H1 (cell line): ENCODE results near the gene MAP9. TPM values are rescaled to one million over a fixed set of nuclear protein-coding genes. Genes with fewer than 3 reads are reported as not detected.

Source experiments
- CTCF ChIA-PET: fragments of 300-600 bp; sonication (Branson Sonifier 250); formaldehyde crosslinking; loops from one replicate; lab custom pipeline; 2021; ENCODE audit not compliant: partially characterized antibody; lab: Charles Lee
- POLR2A ChIA-PET: fragments of 300-600 bp; sonication (Branson Sonifier 250); formaldehyde crosslinking; loops from one replicate; lab custom pipeline; 2021; ENCODE audit warnings: inconsistent platforms; ENCODE audit not compliant: partially characterized antibody; lab: Charles Lee
- DNase-seq, 2 experiments: peaks; one replicate each; pipeline versions ENCODE4 v3.0.0 to v3.0.0-alpha.2; 2010 to 2022; ENCODE audit warnings: low spot score in 2 of 2, low read depth in 1 of 2, mixed read lengths in 1 of 2
- FAIRE-seq: peaks from 2 replicates; lab custom pipeline; 2011; peaks lifted over from hg19 to GRCh38; lab: Jason Lieb, UNC
- H2AFZ ChIP-seq: 2 replicates; pipeline ENCODE4 v1.8.1; 2012; ENCODE audit warnings: low read length, inconsistent platforms
- H2AK5ac ChIP-seq: 2 replicates; pipeline ENCODE4 v1.6.1; 2013; ENCODE audit warnings: low read depth, low read length
- H2BK120ac ChIP-seq: replicated peaks from 2 replicates; pipeline ENCODE3; 2013; ENCODE audit warnings: low read depth, low read length, inconsistent platforms
- H2BK12ac ChIP-seq: 2 replicates; pipeline ENCODE4 v1.6.1; 2013; ENCODE audit warnings: low read depth, low read length
- H2BK15ac ChIP-seq: 2 replicates; pipeline ENCODE4 v1.6.1; 2013; ENCODE audit warnings: low read length
- H2BK20ac ChIP-seq: 2 replicates; pipeline ENCODE4 v1.6.1; 2013; ENCODE audit warnings: low read length
- H2BK5ac ChIP-seq: 2 replicates; pipeline ENCODE4 v1.6.1; 2013; ENCODE audit warnings: low read depth, low read length
- H3K14ac ChIP-seq: 2 replicates; pipeline ENCODE4 v1.6.1; 2013; ENCODE audit warnings: inconsistent platforms; ENCODE audit not compliant: insufficient read length
- H3K18ac ChIP-seq: 2 replicates; pipeline ENCODE4 v1.6.1; 2013; ENCODE audit warnings: low read length; ENCODE audit errors: extremely low read depth
- H3K23ac ChIP-seq: 2 replicates; pipeline ENCODE4 v1.6.1; 2013; ENCODE audit warnings: inconsistent platforms; ENCODE audit not compliant: insufficient read length
- H3K23me2 ChIP-seq: 2 replicates; pipeline ENCODE4 v1.6.1; 2013; ENCODE audit warnings: low read depth, low read length
- H3K27ac ChIP-seq: 2 replicates; pipeline ENCODE4 v1.6.1; 2011; ENCODE audit warnings: low read depth, low read length, inconsistent platforms
- H3K27me3 ChIP-seq, 4 experiments: replicated peaks in 1 of 4; 1 replicate in 1 of 4; 2 replicates in 3 of 4; pipeline versions ENCODE4 v1.6.1 to v1.8.1; 2011 to 2013; ENCODE audit warnings: low read length in 3 of 4, mild to moderate bottlenecking in 3 of 4, inconsistent platforms in 2 of 4, mixed read lengths in 2 of 4, moderate library complexity in 1 of 4; ENCODE audit not compliant: control insufficient read depth in 3 of 4, insufficient read depth in 3 of 4; ENCODE audit errors: extremely low read depth in 1 of 4
- H3K36me3 ChIP-seq, 4 experiments: 2 replicates each; pipeline versions ENCODE4 v1.6.1 to v1.8.1; 2011 to 2013; ENCODE audit warnings: mild to moderate bottlenecking in 4 of 4, low read length in 3 of 4, moderate library complexity in 2 of 4, control low read depth in 1 of 4, inconsistent platforms in 1 of 4; ENCODE audit not compliant: insufficient read depth in 4 of 4, control insufficient read depth in 2 of 4
- H3K4ac ChIP-seq: replicated peaks from 2 replicates; pipeline ENCODE3; 2013; ENCODE audit warnings: low read length, low read depth, mixed read lengths, inconsistent platforms; ENCODE audit not compliant: insufficient read length
- H3K4me1 ChIP-seq, 4 experiments: replicated peaks in 1 of 4; 1 replicate in 1 of 4; 2 replicates in 3 of 4; pipeline versions ENCODE4 v1.6.1 to v1.8.1; 2011 to 2013; ENCODE audit warnings: low read length in 3 of 4, inconsistent platforms in 2 of 4, mixed read lengths in 1 of 4; ENCODE audit not compliant: insufficient read depth in 4 of 4, control insufficient read depth in 3 of 4
- H3K4me2 ChIP-seq, 2 experiments: 2 replicates each; pipeline versions ENCODE4 v1.6.1 to v1.8.1; 2011 to 2013; ENCODE audit warnings: low read depth in 2 of 2, low read length in 2 of 2, control low read depth in 1 of 2, inconsistent platforms in 1 of 2, mild to moderate bottlenecking in 1 of 2; ENCODE audit not compliant: insufficient read depth in 1 of 2
- H3K4me3 ChIP-seq, 4 experiments: fragments of 200-600, 300-600 bp in 1 of 4; sonication (generic), shearing (Covaris generic), sonication (Bioruptor Twin) in 1 of 4; 2 replicates each; pipeline versions ENCODE4 v1.5.1 to v1.8.1; 2011 to 2016; ENCODE audit warnings: low read length in 4 of 4, low read depth in 3 of 4, control low read depth in 2 of 4, inconsistent platforms in 2 of 4, mild to moderate bottlenecking in 2 of 4, mixed read lengths in 1 of 4, moderate library complexity in 1 of 4; ENCODE audit not compliant: insufficient read depth in 2 of 4; ENCODE audit errors: extremely low read depth in 1 of 4
- H3K56ac ChIP-seq: replicated peaks from 2 replicates; pipeline ENCODE3; 2013; ENCODE audit warnings: low read depth, mild to moderate bottlenecking, mixed read lengths, low read length, inconsistent platforms; ENCODE audit not compliant: insufficient read length
- H3K79me1 ChIP-seq: 2 replicates; pipeline ENCODE4 v1.6.1; 2013; ENCODE audit warnings: low read depth, low read length, control low read depth
- H3K79me2 ChIP-seq, 2 experiments: 2 replicates each; pipeline versions ENCODE4 v1.6.1 to v1.8.1; 2012 to 2013; ENCODE audit warnings: low read length in 2 of 2, mild to moderate bottlenecking in 2 of 2, inconsistent platforms in 1 of 2; ENCODE audit not compliant: insufficient read depth in 2 of 2, control insufficient read depth in 1 of 2
- H3K9ac ChIP-seq, 4 experiments: replicated peaks in 1 of 4; 1 replicate in 1 of 4; 2 replicates in 3 of 4; pipeline versions ENCODE4 v1.6.1 to v1.8.1; 2011 to 2013; ENCODE audit warnings: low read depth in 3 of 4, low read length in 3 of 4, control low read depth in 2 of 4, mild to moderate bottlenecking in 2 of 4, moderate library complexity in 2 of 4, inconsistent platforms in 1 of 4; ENCODE audit errors: extremely low read depth in 1 of 4
- H3K9me3 ChIP-seq, 2 experiments: 2 replicates each; pipeline versions ENCODE4 v1.6.1 to v1.8.1; 2012 to 2013; ENCODE audit warnings: mild to moderate bottlenecking in 2 of 2, moderate library complexity in 2 of 2, control low read depth in 1 of 2, inconsistent platforms in 1 of 2, low read depth in 1 of 2, low read length in 1 of 2, mixed read lengths in 1 of 2; ENCODE audit not compliant: insufficient read depth in 2 of 2
- H4K20me1 ChIP-seq, 2 experiments: replicated peaks in 1 of 2; 2 replicates each; pipeline versions ENCODE3 to v1.8.1; 2011 to 2013; ENCODE audit warnings: inconsistent platforms in 2 of 2, low read length in 2 of 2, mild to moderate bottlenecking in 1 of 2; ENCODE audit not compliant: insufficient read depth in 2 of 2, control insufficient read depth in 1 of 2
- H4K5ac ChIP-seq: 2 replicates; pipeline ENCODE4 v1.6.1; 2013; ENCODE audit warnings: low read length, low read depth, mixed read lengths, inconsistent platforms; ENCODE audit not compliant: insufficient read length
- H4K8ac ChIP-seq: 2 replicates; pipeline ENCODE4 v1.8.0; 2013; ENCODE audit warnings: mild to moderate bottlenecking, moderate library complexity, low read length, inconsistent platforms; ENCODE audit not compliant: insufficient read depth; ENCODE audit errors: extremely low read depth
- H4K91ac ChIP-seq: replicated peaks from 2 replicates; pipeline ENCODE3; 2013; ENCODE audit warnings: low read length, mixed read lengths, inconsistent platforms; ENCODE audit not compliant: insufficient read length
- TEAD4 ChIP-seq: IDR thresholded peaks from 2 replicates; pipeline ENCODE4 v1.6.1; 2012; ENCODE audit warnings: low read depth, low read length, inconsistent platforms, mixed read lengths
- WGBS, 2 experiments: shearing (Covaris generic) in 1 of 2; methylation state at CpG; one replicate each; pipeline versions ENCODE4 v1.1.6 to v1.1.7; 2013 to 2015; ENCODE audit warnings: low lambda C conversion rate in 2 of 2, mixed read lengths in 2 of 2, inconsistent platforms in 1 of 2, low coverage in 1 of 2, missing lambda C conversion rate in 1 of 2; ENCODE audit not compliant: insufficient replicate concordance in 2 of 2, insufficient coverage in 1 of 2, insufficient read length in 1 of 2; ENCODE audit errors: extremely low coverage in 1 of 2, missing lambda C conversion rate in 1 of 2; 5-methylcytosine and 5-hydroxymethylcytosine counted together
- polyA plus RNA-seq, 7 experiments: library from polyadenylated mRNA; depleted of rRNA in 3 of 7; stranded (reverse) in 5 of 7; unstranded in 2 of 7; fragments of >200 nt in 5 of 7; fragments of 200-250 nt in 2 of 7; gene quantifications; 1 replicate in 5 of 7; 2 replicates in 1 of 7; 4 replicates in 1 of 7; pipeline versions ENCODE4 v1.2.1 to v1.2.3, GENCODE V29; 2011 to 2013; ENCODE audit warnings: missing spikeins in 2 of 7, mixed read lengths in 2 of 7
- total RNA-seq: library from RNA; stranded (reverse); fragmentation: NEBNext Ultra II Directional; extraction: Animal tissue kit (Norgen Biotek cat#: 25700); gene quantifications from 2 replicates; pipeline ENCODE4 v1.2.1, GENCODE V29; 2021

Gene MAP9
- total and polyA plus RNA-seq, 2 of the 8 experiments (the other 6 are each of a cell fraction or from before 2014, with no cell fraction given), result 2.1 to 18.9 TPM

DNA sequence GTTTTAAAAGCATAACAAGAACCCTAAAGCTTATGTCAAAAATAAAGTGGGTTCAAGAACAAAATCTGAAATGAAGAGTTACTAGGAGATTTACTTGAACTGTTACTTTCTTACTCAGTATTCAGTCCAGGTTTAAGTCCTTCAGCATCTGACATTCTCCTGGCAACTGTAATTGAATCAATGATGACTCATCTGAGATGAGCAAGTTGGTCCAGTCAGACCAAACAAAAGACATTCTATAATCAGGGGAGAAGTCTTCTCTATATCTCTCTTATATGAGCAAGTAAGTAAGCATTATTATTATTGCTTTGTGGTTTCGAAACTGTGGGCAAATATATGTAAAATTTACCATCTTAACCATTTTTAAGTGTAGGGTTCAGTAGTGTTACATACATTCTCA lies 34.6 kb downstream of the MAP9 start:
- Histone ChIP-seq H3K23ac (no peak overlapping the region), H2BK20ac (no peak overlapping the region), H4K5ac (no peak overlapping the region), H3K4ac (no peak overlapping the region), H3K36me3 (no peaks in the 10 kb centered on the region), H3K4me2 (no peak overlapping the region), H3K14ac (no peak overlapping the region), H3K27ac (no peak overlapping the region), H2BK15ac (no peak overlapping the region), H4K91ac (no peak overlapping the region)
- DNase-seq, result no peak
- POLR2A ChIA-PET, result no interaction called here
- no peak for TF ChIP-seq TEAD4
- TF ChIP-seq, all 59 proteins: peak for 0
- Histone ChIP-seq H2BK5ac (no peak overlapping the region), H3K9ac (no peak overlapping the region), H2BK120ac (no peak overlapping the region), H3K56ac (no peak overlapping the region), H3K23me2 (no peaks in the 10 kb centered on the region), H3K18ac (no peak overlapping the region), H4K20me1 (no peaks in the 10 kb centered on the region), H2AFZ (no peak overlapping the region), H3K79me1 (no peaks in the 10 kb centered on the region), H2BK12ac (no peak overlapping the region), H3K27me3 (no peaks in the 10 kb centered on the region), H4K8ac (no peak overlapping the region), H2AK5ac (no peak overlapping the region), H3K79me2 (no peaks in the 10 kb centered on the region), H3K4me3 (no peak overlapping the region), H3K4me1 (no peaks in the 10 kb centered on the region), H3K9me3 (peaks cover 5 to 9% of the 10 kb centered on the region in 2 experiments; a peak in 3 of 4 replicates)
- WGBS, 2 experiments, result 86% methylated on average over 1 of the region's 1 CpG; no CpG with 5 or more reads in 1 of the 2 experiments
- FAIRE-seq, result no peak
- CTCF ChIA-PET, result interaction anchor here (0.6 kb wide), 1 partner anchor 186 kb away, joined by 3 read pairs; no protein-coding TSS in a partner anchor
